ENCODE measurements around the gene MYD88.

MYD88 gene

DNA sequence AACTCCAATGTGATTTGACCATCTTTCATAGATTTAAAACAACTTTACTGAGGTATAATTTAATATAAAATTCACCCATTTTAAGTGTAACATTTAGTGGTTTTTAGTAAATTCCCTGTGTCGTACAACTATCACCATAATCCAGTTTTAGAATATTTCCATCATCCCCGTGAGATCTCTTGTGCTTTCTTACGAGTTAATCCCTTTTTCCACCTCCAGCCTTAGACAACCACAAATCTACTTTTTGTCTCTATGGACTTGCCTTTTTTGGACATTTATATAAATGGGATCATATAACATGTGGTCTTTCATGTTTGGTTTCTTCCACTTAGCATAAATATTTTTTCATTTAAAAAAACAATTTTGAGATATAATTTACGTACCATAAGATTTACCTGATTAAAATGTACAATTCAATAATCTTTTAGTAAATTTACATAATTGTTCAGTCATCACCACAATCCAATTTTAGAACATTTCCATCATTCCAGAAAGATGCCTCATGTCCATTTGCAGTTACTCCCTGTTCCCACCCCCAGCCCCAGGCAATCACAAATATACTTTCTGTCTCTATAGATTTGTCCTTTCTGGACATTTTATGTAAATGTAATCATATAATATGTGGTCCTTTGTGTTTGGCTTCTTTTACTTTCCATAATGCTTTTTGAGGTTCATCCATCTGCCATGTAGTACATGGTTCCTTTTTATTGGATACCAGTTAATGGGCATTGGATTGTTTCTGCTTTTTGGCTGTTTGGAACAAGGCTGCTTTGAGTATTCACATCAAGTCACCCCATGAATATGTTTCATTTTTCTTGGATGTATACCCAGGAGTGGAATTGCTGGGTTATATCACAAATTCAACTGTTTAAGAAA lies 29.9 kb downstream of the MYD88 start:
- no peak for DNase-seq

DNA sequence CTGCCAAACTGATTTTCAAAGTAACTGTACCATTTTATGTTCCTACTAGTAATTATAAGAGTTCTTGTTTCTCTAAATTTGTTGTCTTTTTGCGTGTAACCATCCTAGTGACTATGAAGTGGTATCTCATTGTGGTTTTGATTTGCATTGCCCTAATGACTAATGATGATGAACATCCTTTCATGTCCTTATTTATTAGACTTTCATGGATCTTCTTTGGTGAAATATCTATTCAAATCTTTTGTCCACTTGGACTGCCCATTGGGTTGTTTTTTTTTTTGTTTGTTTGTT lies 30.5 kb downstream of the MYD88 start:
- no peak for DNase-seq

DNA sequence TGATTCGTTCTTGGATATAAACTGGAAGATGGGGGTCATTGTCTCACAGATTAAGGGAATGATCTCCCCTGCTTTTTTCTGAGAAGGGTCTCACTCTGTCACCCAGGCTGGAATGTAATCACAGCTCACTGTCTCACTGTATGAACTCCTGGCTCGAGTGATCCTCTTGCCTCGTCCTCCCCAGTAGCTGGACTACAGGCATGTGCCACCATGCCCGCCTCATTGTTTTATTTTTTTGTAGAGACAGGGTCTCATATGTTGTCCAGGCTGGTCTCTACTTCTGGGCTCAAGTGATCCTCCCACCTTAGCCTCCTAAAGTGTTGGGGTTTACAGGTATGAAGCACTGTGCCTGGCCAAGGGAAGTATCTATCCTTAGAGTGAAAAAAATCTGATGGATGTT lies 32.3 kb downstream of the MYD88 start:
- DNase-seq: no peak

DNA sequence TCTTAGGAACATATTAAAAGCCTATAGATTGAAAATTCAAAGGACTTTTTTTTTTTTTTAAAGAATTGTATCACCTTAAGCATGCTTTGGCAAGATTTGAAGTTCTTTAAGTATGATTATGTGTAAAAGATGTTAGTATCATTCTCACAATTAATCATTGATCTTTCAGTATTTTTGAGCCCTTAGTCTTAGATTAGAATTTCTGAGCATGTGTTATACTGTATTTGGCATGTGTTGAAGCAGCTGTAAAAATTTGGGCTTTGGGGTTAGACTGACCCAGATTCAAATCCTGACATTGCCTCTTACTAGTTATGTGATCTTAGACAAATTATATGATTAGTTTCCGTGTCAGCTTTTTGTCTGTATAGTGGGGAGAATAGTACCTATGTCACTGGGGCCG lies 33.2 kb downstream of the MYD88 start:
- no peak for DNase-seq

DNA sequence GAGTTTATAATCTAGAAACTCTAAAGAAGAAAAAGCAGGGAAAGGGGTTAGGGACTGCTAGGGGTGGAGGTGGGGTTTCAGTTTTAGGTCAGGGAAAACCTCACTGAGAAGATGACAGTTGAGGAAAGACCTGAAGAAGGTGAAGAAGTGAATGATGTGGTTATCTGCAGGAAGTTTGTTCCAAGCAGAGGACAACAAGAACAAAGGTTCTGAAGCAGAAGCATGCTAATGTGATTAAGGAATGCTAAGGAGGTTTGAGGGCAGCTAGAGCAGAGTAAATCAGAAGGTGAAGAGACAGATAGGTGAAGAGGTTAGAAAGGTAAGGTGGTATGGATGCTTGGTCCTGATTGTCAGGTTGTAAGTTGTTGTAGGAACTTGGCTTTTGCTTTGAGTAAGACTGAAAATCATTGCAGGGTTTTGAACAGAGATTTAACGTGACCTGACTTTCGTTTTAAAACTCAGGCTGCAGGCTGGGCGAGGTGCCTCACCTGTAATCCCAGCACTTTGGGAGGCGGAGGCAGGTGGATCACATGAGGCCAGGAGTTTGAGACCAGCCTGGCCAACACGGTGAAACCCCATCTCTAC lies 35.5 kb downstream of the MYD88 start:
- DNase-seq: peak in 1 of 6 experiments; percentile 3

DNA sequence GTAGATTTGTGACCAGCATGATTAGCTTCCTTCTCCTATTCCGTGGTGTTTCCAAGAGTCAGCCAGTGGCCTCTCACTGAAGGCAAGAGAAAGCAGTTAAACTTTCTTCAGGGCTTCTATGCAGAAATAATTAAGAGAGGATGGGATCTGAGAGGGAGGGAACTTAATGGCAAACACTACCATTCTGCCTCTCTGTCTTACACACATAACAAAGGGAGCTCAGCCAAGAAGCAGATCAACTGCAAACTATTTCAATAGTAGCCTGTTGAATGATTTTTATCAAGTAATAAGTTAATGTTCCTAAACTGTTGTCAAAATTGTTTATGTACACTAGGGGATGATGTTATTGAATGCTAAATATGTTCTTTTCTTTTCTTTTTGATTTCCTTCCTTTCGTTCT lies 38.7 kb downstream of the MYD88 start:
- no peak for DNase-seq

DNA sequence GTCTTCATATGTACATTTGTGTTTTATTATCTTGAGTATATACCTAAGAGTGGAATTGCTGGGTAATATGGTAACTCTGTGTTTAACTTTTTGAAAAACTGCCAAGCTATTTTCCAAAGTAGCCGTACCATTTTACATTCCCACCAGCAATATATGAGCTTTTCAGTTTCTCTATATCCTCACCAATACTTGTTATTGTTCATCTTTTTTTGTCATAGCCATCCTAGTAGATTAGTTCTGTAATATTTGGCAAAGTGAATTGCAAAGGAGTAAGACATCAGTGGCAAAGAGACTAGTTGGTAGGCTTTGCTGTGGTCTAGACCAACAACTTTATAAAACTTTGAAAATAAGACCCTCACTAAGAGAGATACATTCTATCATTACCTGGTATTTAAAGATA lies 48.3 kb downstream of the MYD88 start:
- no peak for DNase-seq

DNA sequence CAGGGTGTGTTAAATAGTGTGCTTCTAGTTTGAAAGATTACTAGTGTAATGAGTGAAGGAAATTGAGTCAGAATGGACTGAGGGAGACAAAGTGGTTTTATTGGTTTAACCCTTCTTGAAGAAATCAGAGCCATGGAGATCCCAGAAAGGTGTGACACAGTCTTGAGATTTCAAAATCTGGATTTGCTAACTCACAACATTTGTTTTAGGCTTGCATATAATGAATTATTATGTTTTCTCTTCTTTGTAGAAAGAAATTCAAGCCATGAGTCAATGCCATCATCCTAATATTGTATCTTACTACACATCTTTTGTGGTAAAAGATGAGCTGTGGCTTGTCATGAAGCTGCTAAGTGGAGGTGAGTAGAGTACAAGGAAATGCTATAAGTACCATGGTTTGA lies 52.0 kb downstream of the MYD88 start:
- DNase-seq: no peak
